ENCODE data around the gene OPRL1.

DNA sequence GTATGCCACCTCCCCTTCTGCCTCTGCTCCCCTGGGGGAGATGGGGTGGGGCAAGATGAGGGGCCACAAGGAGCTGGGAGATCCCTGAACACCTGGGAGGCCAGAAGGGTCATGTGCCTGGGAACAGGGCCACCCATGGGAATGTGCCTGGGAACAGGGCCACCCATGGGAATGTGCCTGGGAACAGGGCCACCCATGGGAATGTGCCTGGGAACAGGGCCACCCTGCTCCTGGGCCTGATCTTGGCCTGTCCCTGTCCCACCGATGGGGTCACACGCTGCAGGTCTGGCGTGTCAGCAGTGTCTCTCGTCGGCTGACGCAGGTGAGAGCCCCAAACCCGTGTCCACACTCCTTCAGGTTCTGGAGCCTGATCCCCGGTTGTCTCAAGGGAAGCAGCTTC, 4.9 kb upstream of the OPRL1 start:
- TF ChIP-seq, protein P1, sequence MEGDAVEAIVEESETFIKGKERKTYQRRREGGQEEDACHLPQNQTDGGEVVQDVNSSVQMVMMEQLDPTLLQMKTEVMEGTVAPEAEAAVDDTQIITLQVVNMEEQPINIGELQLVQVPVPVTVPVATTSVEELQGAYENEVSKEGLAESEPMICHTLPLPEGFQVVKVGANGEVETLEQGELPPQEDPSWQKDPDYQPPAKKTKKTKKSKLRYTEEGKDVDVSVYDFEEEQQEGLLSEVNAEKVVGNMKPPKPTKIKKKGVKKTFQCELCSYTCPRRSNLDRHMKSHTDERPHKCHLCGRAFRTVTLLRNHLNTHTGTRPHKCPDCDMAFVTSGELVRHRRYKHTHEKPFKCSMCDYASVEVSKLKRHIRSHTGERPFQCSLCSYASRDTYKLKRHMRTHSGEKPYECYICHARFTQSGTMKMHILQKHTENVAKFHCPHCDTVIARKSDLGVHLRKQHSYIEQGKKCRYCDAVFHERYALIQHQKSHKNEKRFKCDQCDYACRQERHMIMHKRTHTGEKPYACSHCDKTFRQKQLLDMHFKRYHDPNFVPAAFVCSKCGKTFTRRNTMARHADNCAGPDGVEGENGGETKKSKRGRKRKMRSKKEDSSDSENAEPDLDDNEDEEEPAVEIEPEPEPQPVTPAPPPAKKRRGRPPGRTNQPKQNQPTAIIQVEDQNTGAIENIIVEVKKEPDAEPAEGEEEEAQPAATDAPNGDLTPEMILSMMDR (IDR thresholded peaks at IDR 0.05), result no peak
- no peak for TF ChIP-seq POLR2A (IDR thresholded peaks at IDR 0.05)

Measured in esophagus squamous epithelium (tissue), 4 donors.